CD14-positive monocyte (primary cell): ENCODE measurements around the gene ZNF212. TPM values are rescaled to one million over a fixed set of nuclear protein-coding genes. Genes with fewer than 3 reads are reported as not detected.
A peak's percentile ranks its signal among the peaks of the same experiment; 100 is the strongest.

Source experiments
- DNase-seq, 3 donors: peaks; one replicate each; pipeline ENCODE4 v3.0.0-alpha.2; 2011 to 2022
- H2AFZ ChIP-seq: 2 replicates; pipeline ENCODE4 v1.6.0; 2012; ENCODE audit warnings: mild to moderate bottlenecking, low read depth, low read length, inconsistent platforms; ENCODE audit not compliant: insufficient read depth, poor library complexity, severe bottlenecking
- H3K27ac ChIP-seq, 2 donors: 1 replicate in 1 of 2; 2 replicates in 1 of 2; pipeline ENCODE4 v1.5.1; 2012 to 2013; ENCODE audit warnings: low read length in 2 of 2, control low read depth in 1 of 2, inconsistent platforms in 1 of 2, low read depth in 1 of 2, mild to moderate bottlenecking in 1 of 2
- H3K27me3 ChIP-seq, 2 donors: one replicate each; pipeline versions ENCODE4 v1.6.0 to v1.6.1; 2011 to 2013; ENCODE audit warnings: low read length in 2 of 2; ENCODE audit not compliant: control insufficient read depth in 2 of 2, insufficient read depth in 2 of 2
- H3K36me3 ChIP-seq, 2 donors: replicated peaks in 1 of 2; 1 replicate in 1 of 2; 2 replicates in 1 of 2; pipeline versions ENCODE4 v1.5.1 to v1.6.1; 2012 to 2013; ENCODE audit warnings: low read length in 2 of 2, control low read depth in 1 of 2, inconsistent platforms in 1 of 2, mild to moderate bottlenecking in 1 of 2; ENCODE audit not compliant: insufficient read depth in 2 of 2, control insufficient read depth in 1 of 2
- H3K4me1 ChIP-seq, 2 donors: 1 replicate in 1 of 2; 2 replicates in 1 of 2; pipeline versions ENCODE4 v1.5.1 to v1.6.1; 2012 to 2013; ENCODE audit warnings: low read length in 2 of 2, control low read depth in 1 of 2, inconsistent platforms in 1 of 2, mild to moderate bottlenecking in 1 of 2, moderate library complexity in 1 of 2; ENCODE audit not compliant: insufficient read depth in 2 of 2, control insufficient read depth in 1 of 2
- H3K4me2 ChIP-seq: replicated peaks from 2 replicates; pipeline ENCODE3; 2012; ENCODE audit warnings: low read length, moderate library complexity, mild to moderate bottlenecking; ENCODE audit not compliant: poor library complexity, severe bottlenecking; ENCODE audit errors: extremely low read depth
- H3K4me3 ChIP-seq, 3 experiments: fragments of 200-600 bp in 1 of 3; sonication (generic) in 1 of 3; replicated peaks in 1 of 3; 1 replicate in 2 of 3; 2 replicates in 1 of 3; pipeline ENCODE4 v1.5.1; 2011 to 2013; ENCODE audit warnings: low read length in 3 of 3, mild to moderate bottlenecking in 3 of 3, control low read depth in 2 of 3, low read depth in 2 of 3, inconsistent platforms in 1 of 3, moderate library complexity in 1 of 3
- H3K79me2 ChIP-seq: 2 replicates; pipeline ENCODE4 v1.6.0; 2012; ENCODE audit warnings: mild to moderate bottlenecking, control low read depth, inconsistent platforms, low read length, moderate library complexity; ENCODE audit not compliant: insufficient read depth
- H3K9ac ChIP-seq: 2 replicates; pipeline ENCODE4 v1.6.0; 2017; ENCODE audit warnings: low read length, mild to moderate bottlenecking; ENCODE audit not compliant: insufficient read depth, poor library complexity, severe bottlenecking
- H3K9me3 ChIP-seq, 2 donors: replicated peaks in 1 of 2; 1 replicate in 1 of 2; 2 replicates in 1 of 2; pipeline versions ENCODE4 v1.5.1 to v1.6.1; 2012 to 2013; ENCODE audit warnings: low read length in 2 of 2, control low read depth in 1 of 2; ENCODE audit not compliant: control insufficient read depth in 1 of 2, insufficient read depth in 1 of 2
- H4K20me1 ChIP-seq: 2 replicates; pipeline ENCODE4 v1.6.0; 2012; ENCODE audit warnings: mild to moderate bottlenecking, low read length, control low read depth, moderate library complexity; ENCODE audit not compliant: insufficient read depth
- H3K27ac Mint-ChIP-seq, 7 donors: one replicate each; pipeline ENCODE4 v1.8.0; 2020; ENCODE audit warnings: mild to moderate bottlenecking in 7 of 7, mixed read lengths in 7 of 7, moderate library complexity in 6 of 7, inconsistent platforms in 2 of 7
- H3K27me3 Mint-ChIP-seq, 3 donors: one replicate each; pipeline ENCODE4 v1.8.0; 2021 to 2022; ENCODE audit warnings: low read depth in 3 of 3, mild to moderate bottlenecking in 3 of 3, mixed read lengths in 3 of 3, moderate library complexity in 3 of 3, inconsistent platforms in 1 of 3
- H3K36me3 Mint-ChIP-seq, 2 donors: one replicate each; pipeline ENCODE4 v1.8.0; 2020; ENCODE audit warnings: mixed read lengths in 2 of 2, inconsistent platforms in 1 of 2, mild to moderate bottlenecking in 1 of 2
- H3K4me1 Mint-ChIP-seq: one replicate; pipeline ENCODE4 v1.8.0; 2020; ENCODE audit warnings: mild to moderate bottlenecking, mixed read lengths
- H3K4me3 Mint-ChIP-seq, 2 donors: one replicate each; pipeline ENCODE4 v1.8.0; 2020; ENCODE audit warnings: mild to moderate bottlenecking in 2 of 2, mixed read lengths in 2 of 2, moderate library complexity in 1 of 2
- H3K9me3 Mint-ChIP-seq, 7 donors: one replicate each; pipeline ENCODE4 v1.8.0; 2020 to 2022; ENCODE audit warnings: mixed read lengths in 7 of 7, mild to moderate bottlenecking in 6 of 7, moderate library complexity in 6 of 7, inconsistent platforms in 2 of 7
- CTCF ChIP-seq: fragments of 200-600 bp; IDR thresholded peaks from one replicate; pipeline ENCODE4 v1.8.0; 2022; ENCODE audit warnings: antibody characterized with exemption, mild to moderate bottlenecking
- WGBS: methylation state at CpG from one replicate; pipeline ENCODE4 v1.1.5; 2013; ENCODE audit warnings: missing lambda C conversion rate; ENCODE audit not compliant: insufficient coverage; 5-methylcytosine and 5-hydroxymethylcytosine counted together
- intact Hi-C, 2 donors: fragments of 100-400 bp; cut with micrococcal nuclease; formaldehyde crosslinking; loops; one replicate each; pipeline versions ENCODE4 v1.15.0 to v1.15.1; 2023
- polyA plus RNA-seq, 3 donors: library from polyadenylated mRNA; depleted of rRNA in 1 of 3; unstranded in 2 of 3; stranded (reverse) in 1 of 3; fragments of 300-500 nt in 2 of 3; fragments of >200 nt in 1 of 3; fragmentation: Illumina TruSeq in 2 of 3; gene quantifications; 1 replicate in 2 of 3; 2 replicates in 1 of 3; pipeline ENCODE4 v1.2.3, GENCODE V29; 2012 to 2021

Gene ZNF212
- polyA plus RNA-seq, 3 donors: 1.6 to 5.9 (median 2.3) TPM

GRCh38 chr7:149285603-149286002 is 46.2 kb downstream of the ZNF212 start:
- H2AFZ ChIP-seq: peak overlapping the region; percentile 82
- H3K9me3 Mint-ChIP-seq: peaks cover 0 to 2% (median 0%) of the 10 kb centered on the region in 7 donors
- H3K4me1 ChIP-seq: peaks cover 12 to 14% of the 10 kb centered on the region in 2 donors
- peak overlapping the region in 6 of 7 donors; percentile 72 to 87 (median 78) for H3K27ac Mint-ChIP-seq
- intact Hi-C loops: no loop called here
- peak overlapping the region; percentile 82 for H3K4me2 ChIP-seq
- no peak for TF ChIP-seq CTCF
- H3K27me3 ChIP-seq: peaks cover 0 to 9% of the 10 kb centered on the region in 2 donors
- 0% methylated on average over 7 of the region's 11 CpGs for WGBS
- H3K79me2 ChIP-seq: no peaks in the 10 kb centered on the region
- peak in 1 of 3 donors; percentile 6 for DNase-seq
- H3K27ac ChIP-seq: no peak overlapping the region
- H4K20me1 ChIP-seq: peaks cover 13% of the 10 kb centered on the region
- H3K27me3 Mint-ChIP-seq: peaks cover 12 to 23% (median 13%) of the 10 kb centered on the region in 3 donors
- H3K4me3 ChIP-seq: peak overlapping the region; percentile 23 to 74 (median 41)
- H3K36me3 ChIP-seq: peaks cover 7 to 8% of the 10 kb centered on the region in 2 donors
- H3K9ac ChIP-seq: peak overlapping the region; percentile 28
- peaks cover 18% of the 10 kb centered on the region for H3K4me1 Mint-ChIP-seq
- peaks cover 15 to 18% of the 10 kb centered on the region in 2 donors for H3K36me3 Mint-ChIP-seq
- peak overlapping the region; percentile 91 to 97 for H3K4me3 Mint-ChIP-seq
- no peaks in the 10 kb centered on the region for H3K9me3 ChIP-seq

- Histone ChIP-seq H3K9ac (no peak overlapping the region), H3K4me1 (peaks cover 12 to 14% of the 10 kb centered on the region in 2 donors), H3K4me2 (no peak overlapping the region), H3K36me3 (peaks cover 0 to 2% of the 10 kb centered on the region in 2 donors), H2AFZ (no peak overlapping the region), H3K27me3 (peaks cover 0 to 9% of the 10 kb centered on the region in 2 donors), H3K4me3 (no peak overlapping the region), H3K79me2 (no peaks in the 10 kb centered on the region), H3K9me3 (no peaks in the 10 kb centered on the region), H4K20me1 (peaks cover 13% of the 10 kb centered on the region), H3K27ac (no peak overlapping the region)
- H3K4me1 Mint-ChIP-seq: peaks cover 18% of the 10 kb centered on the region
- intact Hi-C loops: no loop called here
- peaks cover 8 to 14% of the 10 kb centered on the region in 2 donors for H3K36me3 Mint-ChIP-seq
- H3K9me3 Mint-ChIP-seq: peaks cover 0 to 2% (median 0%) of the 10 kb centered on the region in 7 donors
- 87% methylated on average over 6 of the region's 6 CpGs for WGBS
- H3K4me3 Mint-ChIP-seq: no peak overlapping the region
- no peak for TF ChIP-seq CTCF
- DNase-seq: no peak
- no peak overlapping the region for H3K27ac Mint-ChIP-seq
- H3K27me3 Mint-ChIP-seq: peaks cover 12 to 23% (median 16%) of the 10 kb centered on the region in 3 donors
These were observed 47.5 kb downstream of the ZNF212 start for GRCh38 chr7:149286811-149287400.
